WTC11 (cell line): ENCODE measurements around the gene OAF. TPM values are rescaled to one million over a fixed set of nuclear protein-coding genes. Genes with fewer than 3 reads are reported as not detected.

Experiments used
- ATAC-seq: fragments of 200-7000 bp; cut with Tn5 transposase; 2 replicates; pipeline ENCODE4 v1.10.0; 2021; ENCODE audit warnings: mild to moderate bottlenecking, moderate library complexity
- CTCF ChIA-PET: fragments of 300-600 bp; sonication (Branson Sonifier 250); formaldehyde crosslinking; loops from one replicate; lab custom pipeline; 2021; ENCODE audit warnings: antibody characterized with exemption; lab: Charles Lee
- POLR2A ChIA-PET: fragments of 350-600 bp; sonication (Branson Sonifier 250); formaldehyde crosslinking; loops from one replicate; lab custom pipeline; 2021; ENCODE audit warnings: antibody characterized with exemption; lab: Charles Lee
- DNase-seq: peaks from one replicate; pipeline ENCODE4 v3.0.0; 2021; ENCODE audit warnings: low spot score
- H3K27ac Mint-ChIP-seq: 2 replicates; pipeline ENCODE4 v1.8.0; 2021; ENCODE audit warnings: mixed read lengths
- H3K27me3 Mint-ChIP-seq: 2 replicates; pipeline ENCODE4 v1.8.0; 2021; ENCODE audit warnings: low read depth, mild to moderate bottlenecking, moderate library complexity, mixed read lengths
- H3K36me3 Mint-ChIP-seq: 2 replicates; pipeline ENCODE4 v1.8.0; 2021; ENCODE audit warnings: mixed read lengths
- H3K4me1 Mint-ChIP-seq: 2 replicates; pipeline ENCODE4 v1.8.0; 2022; ENCODE audit warnings: mixed read lengths
- H3K4me3 Mint-ChIP-seq: 2 replicates; pipeline ENCODE4 v1.8.0; 2021; ENCODE audit warnings: mild to moderate bottlenecking, moderate library complexity, mixed read lengths
- H3K9me3 Mint-ChIP-seq: 2 replicates; pipeline ENCODE4 v1.8.0; 2021; ENCODE audit warnings: mixed read lengths
- AR ChIP-seq: fragments of 250-450 bp; sonication (Bioruptor Pico); IDR thresholded peaks from 2 replicates; pipeline ENCODE4 v1.9.0; 2021; ENCODE audit warnings: mild to moderate bottlenecking
- ATF2 ChIP-seq: sonication (generic); formaldehyde crosslinking; IDR thresholded peaks from 2 replicates; pipeline ENCODE4 v1.8.1; 2022; ENCODE audit warnings: low read depth, missing genetic modification reagents, borderline replicate concordance
- ATF3 ChIP-seq: sonication (generic); formaldehyde crosslinking; conservative IDR thresholded peaks from 2 replicates; pipeline ENCODE4 v1.8.1; 2022; ENCODE audit warnings: mild to moderate bottlenecking, missing genetic modification reagents
- CDX4 ChIP-seq: fragments of 250-450 bp; sonication (Bioruptor Pico); IDR thresholded peaks from 2 replicates; pipeline ENCODE4 v1.9.0; 2021; ENCODE audit warnings: moderate library complexity, mild to moderate bottlenecking, inconsistent platforms, borderline replicate concordance
- CREM ChIP-seq: sonication (generic); formaldehyde crosslinking; IDR thresholded peaks from 2 replicates; pipeline ENCODE4 v1.8.1; 2022; ENCODE audit warnings: mild to moderate bottlenecking, missing genetic modification reagents, moderate library complexity
- ETV6 ChIP-seq: sonication (generic); formaldehyde crosslinking; IDR thresholded peaks from 2 replicates; pipeline ENCODE4 v1.8.1; 2022; ENCODE audit warnings: mild to moderate bottlenecking, missing genetic modification reagents
- FOXJ3 ChIP-seq: sonication (generic); formaldehyde crosslinking; IDR thresholded peaks from 2 replicates; pipeline ENCODE4 v1.9.0; 2021; ENCODE audit warnings: missing genetic modification reagents, mild to moderate bottlenecking, borderline replicate concordance
- FOXK1 ChIP-seq: sonication (generic); formaldehyde crosslinking; IDR thresholded peaks from 2 replicates; pipeline ENCODE4 v1.8.0; 2022; ENCODE audit warnings: mild to moderate bottlenecking, moderate library complexity, missing genetic modification reagents
- FOXP4 ChIP-seq: sonication (generic); formaldehyde crosslinking; IDR thresholded peaks from 2 replicates; pipeline ENCODE4 v1.8.0; 2022; ENCODE audit warnings: mild to moderate bottlenecking, missing genetic modification reagents
- GABPB1 ChIP-seq: sonication (generic); formaldehyde crosslinking; IDR thresholded peaks from 2 replicates; pipeline ENCODE4 v1.8.1; 2023; ENCODE audit warnings: mild to moderate bottlenecking, missing genetic modification reagents
- GTF2I ChIP-seq: fragments of 250-450 bp; sonication (Bioruptor Pico); conservative IDR thresholded peaks from 2 replicates; pipeline ENCODE4 v1.4.0; 2021; ENCODE audit warnings: mild to moderate bottlenecking
- HMGA2 ChIP-seq: fragments of 250-450 bp; sonication (Bioruptor Pico); IDR thresholded peaks from 2 replicates; pipeline ENCODE4 v1.4.0; 2021; ENCODE audit warnings: mild to moderate bottlenecking, moderate library complexity
- HMGXB4 ChIP-seq: sonication (generic); formaldehyde crosslinking; IDR thresholded peaks from 2 replicates; pipeline ENCODE4 v1.8.1; 2023; ENCODE audit warnings: mild to moderate bottlenecking, moderate library complexity, missing genetic modification reagents
- IRF2 ChIP-seq: sonication (generic); formaldehyde crosslinking; IDR thresholded peaks from 2 replicates; pipeline ENCODE4 v1.8.0; 2022; ENCODE audit warnings: low read depth, missing genetic modification reagents, borderline replicate concordance
- JUN ChIP-seq: sonication (generic); formaldehyde crosslinking; IDR thresholded peaks from 2 replicates; pipeline ENCODE4 v1.8.0; 2023; ENCODE audit warnings: mild to moderate bottlenecking, missing genetic modification reagents
- MXD4 ChIP-seq: fragments of 250-450 bp; sonication (Bioruptor Pico); IDR thresholded peaks from 2 replicates; pipeline ENCODE4 v1.8.0; 2021; ENCODE audit warnings: mild to moderate bottlenecking, moderate library complexity, borderline replicate concordance
- NFATC4 ChIP-seq: fragments of 250-450 bp; sonication (Bioruptor Pico); IDR thresholded peaks from 2 replicates; pipeline ENCODE4 v1.9.0; 2021; ENCODE audit warnings: mild to moderate bottlenecking
- RELA ChIP-seq: sonication (generic); formaldehyde crosslinking; IDR thresholded peaks from 2 replicates; pipeline ENCODE4 v1.8.1; 2022; ENCODE audit warnings: missing genetic modification reagents, mild to moderate bottlenecking, borderline replicate concordance
- RORB ChIP-seq: fragments of 250-450 bp; sonication (Bioruptor Pico); IDR thresholded peaks from 2 replicates; pipeline ENCODE4 v1.9.0; 2021; ENCODE audit warnings: mild to moderate bottlenecking
- SMAD3 ChIP-seq: sonication (generic); formaldehyde crosslinking; IDR thresholded peaks from 2 replicates; pipeline ENCODE4 v1.8.0; 2022; ENCODE audit warnings: missing genetic modification reagents, mild to moderate bottlenecking, borderline replicate concordance
- SP1 ChIP-seq: sonication (generic); formaldehyde crosslinking; conservative IDR thresholded peaks from 2 replicates; pipeline ENCODE4 v1.8.1; 2022; ENCODE audit warnings: missing genetic modification reagents
- USF1 ChIP-seq: sonication (generic); formaldehyde crosslinking; IDR thresholded peaks from 2 replicates; pipeline ENCODE4 v1.8.0; 2022; ENCODE audit warnings: mild to moderate bottlenecking, missing genetic modification reagents
- ZMAT4 ChIP-seq: fragments of 250-450 bp; sonication (Bioruptor Pico); IDR thresholded peaks from 2 replicates; pipeline ENCODE4 v1.9.0; 2021; ENCODE audit warnings: mild to moderate bottlenecking
- ZNF263 ChIP-seq: sonication (generic); formaldehyde crosslinking; IDR thresholded peaks from 2 replicates; pipeline ENCODE4 v1.8.1; 2022; ENCODE audit warnings: low read depth, mild to moderate bottlenecking, moderate library complexity, missing genetic modification reagents
- ZNF416 ChIP-seq: fragments of 250-450 bp; sonication (Bioruptor Pico); IDR thresholded peaks from 2 replicates; pipeline ENCODE4 v1.9.0; 2021; ENCODE audit warnings: mild to moderate bottlenecking, inconsistent platforms
- total RNA-seq: library from RNA; stranded (reverse); gene quantifications from 3 replicates; pipeline ENCODE4 v1.2.3, GENCODE V29; 2021

The OAF gene
- total RNA-seq, 1 experiment from 2014 or later: 5.6 TPM

- DNase-seq (no peak), ATAC-seq (no peak)
- Mint-ChIP-seq H3K4me3 (no peak overlapping the region), H3K27me3 (peaks cover 81% of the 10 kb centered on the region), H3K36me3 (no peaks in the 10 kb centered on the region), H3K9me3 (no peaks in the 10 kb centered on the region), H3K27ac (no peak overlapping the region), H3K4me1 (peaks cover 28% of the 10 kb centered on the region)
- TF ChIP-seq ZMAT4 (CRISPR knock-in tag) (no peak), AR (CRISPR knock-in tag) (no peak), FOXJ3 (CRISPR knock-in tag) (no peak), ATF2 (no peak), NFATC4 (CRISPR knock-in tag) (no peak), SMAD3 (CRISPR knock-in tag) (no peak), HMGXB4 (CRISPR knock-in tag) (no peak), CDX4 (no peak), ZNF416 (CRISPR knock-in tag) (no peak), USF1 (CRISPR knock-in tag) (no peak), ATF3 (CRISPR knock-in tag) (no peak), IRF2 (CRISPR knock-in tag) (no peak), GTF2I (CRISPR knock-in tag) (no peak), SP1 (CRISPR knock-in tag) (no peak), FOXK1 (no peak)
- ChIA-PET CTCF (interaction anchor here (1.3 to 3.4 kb wide), 4 partner anchors 12 to 87 kb away, joined by 3 to 13 read pairs (median 8); no protein-coding TSS in a partner anchor), POLR2A (no interaction called here)
These were observed 5.7 kb downstream of the OAF start for GRCh38 chr11:120216426-120217102.

GRCh38 chr11:120217526-120217925 lies 6.7 kb downstream of the OAF start:
- Mint-ChIP-seq H3K27ac (no peak overlapping the region), H3K36me3 (no peaks in the 10 kb centered on the region), H3K4me1 (peaks cover 21% of the 10 kb centered on the region), H3K4me3 (no peak overlapping the region), H3K9me3 (no peaks in the 10 kb centered on the region), H3K27me3 (peaks cover 75% of the 10 kb centered on the region)
- no peak for ATAC-seq
- CTCF ChIA-PET: interaction anchor here (0.6 to 3.4 kb wide), 4 partner anchors 12 to 184 kb away, joined by 3 to 13 read pairs (median 8); no protein-coding TSS in a partner anchor
- no peak for DNase-seq
- POLR2A ChIA-PET: no interaction called here
- no peak for TF ChIP-seq RORB (CRISPR knock-in tag)
- TF ChIP-seq FOXP4 (CRISPR knock-in tag): no peak
- no peak for TF ChIP-seq ZMAT4 (CRISPR knock-in tag)
- no peak for TF ChIP-seq GABPB1 (CRISPR knock-in tag)
- no peak for TF ChIP-seq RELA (CRISPR knock-in tag)
- no peak for TF ChIP-seq HMGA2
- TF ChIP-seq ZNF416 (CRISPR knock-in tag): no peak
- no peak for TF ChIP-seq CREM (CRISPR knock-in tag)
- TF ChIP-seq MXD4 (CRISPR knock-in tag): no peak
- no peak for TF ChIP-seq JUN
- no peak for TF ChIP-seq ZNF263 (CRISPR knock-in tag)
- no peak for TF ChIP-seq ETV6 (CRISPR knock-in tag)
- no peak for TF ChIP-seq FOXJ3 (CRISPR knock-in tag)
